Measurements from ENCODE around the gene CHFR.
"Not testable (repeated sequence)": the region's sequence is repeated elsewhere in the genome, so short reads cannot be mapped to it uniquely, and the experiment has no call there.

The CHFR gene

GRCh38 chr12:132887513-132888351, at the start of gene CHFR:
CHFR (minus strand) TSS chr12:132887605; CDS start chr12:132887328, 277 bp downstream.
- Mint-ChIP-seq H3K4me3 (peak within 1 kb of the TSS; percentile 98), H3K9me3 (peaks cover 0 to 7% of the 10 kb centered on the region in 2 donors), H3K4me1 (peaks cover 26% of the 10 kb centered on the region), H3K27me3 (no peaks in the 10 kb centered on the region), H3K27ac (peak within 1 kb of the TSS; percentile 100)
- peak; percentile 99 for ATAC-seq
- peak; percentile 94 to 98 for DNase-seq

GRCh38 chr12:132936921-132937320, 49.5 kb upstream of the CHFR start:
- not testable (repeated sequence) for ATAC-seq, DNase-seq, H3K27me3 Mint-ChIP-seq, H3K4me1 Mint-ChIP-seq, H3K4me3 Mint-ChIP-seq
- H3K27ac Mint-ChIP-seq = peak overlapping the region in 1 of 2 donors; percentile 42
- peaks cover 48 to 57% of the 10 kb centered on the region in 2 donors for H3K9me3 Mint-ChIP-seq

GRCh38 chr12:132936163-132936562, 48.8 kb upstream of the CHFR start:
- Mint-ChIP-seq H3K27ac (no peak overlapping the region), H3K27me3 (no peaks in the 10 kb centered on the region), H3K4me1 (no peaks in the 10 kb centered on the region), H3K9me3 (peaks cover 47 to 57% of the 10 kb centered on the region in 2 donors), H3K4me3 (no peak overlapping the region)
- ATAC-seq (no peak), DNase-seq (no peak)

GRCh38 chr12:132926415-132926833, 39.0 kb upstream of the CHFR start:
- ATAC-seq = no peak
- Mint-ChIP-seq H3K4me1 (no peaks in the 10 kb centered on the region), H3K4me3 (no peak overlapping the region), H3K9me3 (peaks cover 62 to 84% of the 10 kb centered on the region in 2 donors), H3K27ac (no peak overlapping the region), H3K27me3 (no peaks in the 10 kb centered on the region)
- DNase-seq = no peak

- Mint-ChIP-seq H3K9me3 (peaks cover 61 to 83% of the 10 kb centered on the region in 2 donors), H3K27me3 (no peaks in the 10 kb centered on the region), H3K27ac (no peak overlapping the region), H3K4me3 (no peak overlapping the region), H3K4me1 (no peaks in the 10 kb centered on the region)
- ATAC-seq = no peak
- no peak for DNase-seq
Observed at GRCh38 chr12:132925597-132926414, 38.4 kb upstream of the CHFR start.

- H3K4me1 Mint-ChIP-seq = no peaks in the 10 kb centered on the region
Observed at GRCh38 chr12:132924356-132924755, 37.0 kb upstream of the CHFR start.

GRCh38 chr12:132923356-132923909, 36.0 kb upstream of the CHFR start:
- no peak for ATAC-seq
- no peak for DNase-seq
- no peaks in the 10 kb centered on the region for H3K4me1 Mint-ChIP-seq
- no peak overlapping the region for H3K4me3 Mint-ChIP-seq
- peaks cover 48 to 69% of the 10 kb centered on the region in 2 donors for H3K9me3 Mint-ChIP-seq
- no peaks in the 10 kb centered on the region for H3K27me3 Mint-ChIP-seq
- H3K27ac Mint-ChIP-seq = no peak overlapping the region

More at GRCh38 chr12:132924356-132924755, 37.0 kb upstream of the CHFR start:
- Mint-ChIP-seq H3K27ac (no peak overlapping the region), H3K27me3 (no peaks in the 10 kb centered on the region), H3K4me3 (no peak overlapping the region), H3K9me3 (peaks cover 52 to 70% of the 10 kb centered on the region in 2 donors)
- ATAC-seq = no peak
- DNase-seq = no peak

GRCh38 chr12:132922676-132923075, 35.3 kb upstream of the CHFR start:
- Mint-ChIP-seq H3K9me3 (peaks cover 56 to 76% of the 10 kb centered on the region in 2 donors), H3K4me3 (no peak overlapping the region), H3K27ac (no peak overlapping the region), H3K27me3 (no peaks in the 10 kb centered on the region), H3K4me1 (no peaks in the 10 kb centered on the region)
- no peak for ATAC-seq
- DNase-seq = no peak

- Mint-ChIP-seq H3K27me3 (no peaks in the 10 kb centered on the region), H3K4me3 (no peak overlapping the region), H3K4me1 (no peaks in the 10 kb centered on the region), H3K27ac (no peak overlapping the region), H3K9me3 (peaks cover 51 to 75% of the 10 kb centered on the region in 2 donors)
- ATAC-seq (no peak), DNase-seq (no peak)
Observed at GRCh38 chr12:132921685-132922084, 34.3 kb upstream of the CHFR start.

- H3K27ac Mint-ChIP-seq = no peak overlapping the region
Observed at GRCh38 chr12:132918680-132919079, 31.3 kb upstream of the CHFR start.

GRCh38 chr12:132909030-132909368, 21.6 kb upstream of the CHFR start:
- ATAC-seq (no peak), DNase-seq (no peak)
- Mint-ChIP-seq H3K27ac (peak overlapping the region; percentile 81 to 84), H3K27me3 (no peaks in the 10 kb centered on the region), H3K4me3 (peak overlapping the region; percentile 90 to 94), H3K4me1 (peaks cover 18% of the 10 kb centered on the region), H3K9me3 (peaks cover 21 to 22% of the 10 kb centered on the region in 2 donors)

More at GRCh38 chr12:132918680-132919079, 31.3 kb upstream of the CHFR start:
- no peak for DNase-seq
- peaks cover 45 to 70% of the 10 kb centered on the region in 2 donors for H3K9me3 Mint-ChIP-seq
- H3K4me3 Mint-ChIP-seq = no peak overlapping the region
- H3K4me1 Mint-ChIP-seq = no peaks in the 10 kb centered on the region
- H3K27me3 Mint-ChIP-seq = no peaks in the 10 kb centered on the region
- ATAC-seq = no peak

- Mint-ChIP-seq H3K27me3 (no peaks in the 10 kb centered on the region), H3K9me3 (peaks cover 15 to 16% of the 10 kb centered on the region in 2 donors), H3K4me1 (peaks cover 18% of the 10 kb centered on the region), H3K27ac (peak overlapping the region; percentile 81 to 89), H3K4me3 (peak overlapping the region; percentile 90 to 94)
- ATAC-seq (peak; percentile 95), DNase-seq (peak; percentile 96 to 98)
Observed at GRCh38 chr12:132908145-132909029, 21.0 kb upstream of the CHFR start.

GRCh38 chr12:132907789-132908144, 20.4 kb upstream of the CHFR start:
- H3K27ac Mint-ChIP-seq, ATAC-seq, H3K27me3 Mint-ChIP-seq, DNase-seq: not testable (repeated sequence)
- peak overlapping the region; percentile 90 to 94 for H3K4me3 Mint-ChIP-seq
- H3K4me1 Mint-ChIP-seq = peaks cover 18% of the 10 kb centered on the region
- peaks cover 14% of the 10 kb centered on the region in 2 donors for H3K9me3 Mint-ChIP-seq

- ATAC-seq (no peak), DNase-seq (no peak)
- H3K4me1 Mint-ChIP-seq = peaks cover 18% of the 10 kb centered on the region
- H3K4me3 Mint-ChIP-seq = peak overlapping the region; percentile 18 to 47
- H3K27me3 Mint-ChIP-seq = no peaks in the 10 kb centered on the region
- peak overlapping the region in 1 of 2 donors; percentile 63 for H3K27ac Mint-ChIP-seq
- peaks cover 11 to 14% of the 10 kb centered on the region in 2 donors for H3K9me3 Mint-ChIP-seq
Observed at GRCh38 chr12:132907216-132907615, 19.8 kb upstream of the CHFR start.
